Upper lobe of left lung (tissue), 6 donors: ENCODE measurements around the gene ZNF778. TPM values are rescaled to one million over a fixed set of nuclear protein-coding genes. Genes with fewer than 3 reads are reported as not detected.

Source experiments
- ATAC-seq, 2 donors: fragments of 200-7000 bp; cut with Tn5 transposase; one replicate each; pipeline ENCODE4 v1.9.1; 2022; ENCODE audit warnings: mild to moderate bottlenecking in 2 of 2, moderate library complexity in 2 of 2; ENCODE audit not compliant: low FRiP score in 2 of 2
- DNase-seq, 2 donors: peaks; one replicate each; pipeline ENCODE4 v3.0.0-alpha.2; 2019 to 2020
- H3K27ac ChIP-seq, 4 donors: fragments of 200-600 bp; sonication (generic); one replicate each; pipeline ENCODE4 v1.5.1; 2016 to 2019
- H3K27me3 ChIP-seq, 4 donors: fragments of 200-600 bp; sonication (generic); one replicate each; pipeline ENCODE4 v1.5.1; 2017 to 2019
- H3K36me3 ChIP-seq, 4 donors: fragments of 200-600 bp; sonication (generic); one replicate each; pipeline ENCODE4 v1.5.1; 2016 to 2019
- H3K4me1 ChIP-seq, 4 donors: fragments of 200-600 bp; sonication (generic); one replicate each; pipeline ENCODE4 v1.5.1; 2018 to 2019
- H3K4me3 ChIP-seq, 4 donors: fragments of 200-600 bp; sonication (generic); one replicate each; pipeline ENCODE4 v1.5.1; 2017 to 2019; ENCODE audit warnings: mild to moderate bottlenecking in 2 of 4, moderate library complexity in 1 of 4
- H3K9me3 ChIP-seq, 4 donors: fragments of 200-600 bp; sonication (generic); one replicate each; pipeline ENCODE4 v1.5.1; 2018 to 2019
- CTCF ChIP-seq, 6 experiments: fragments of 450-650 bp in 4 of 6; fragments of 200-600 bp in 2 of 6; sonication (generic) in 2 of 6; IDR thresholded peaks; one replicate each; pipeline ENCODE4 v1.5.1; 2016 to 2019; ENCODE audit warnings: antibody characterized with exemption in 6 of 6
- EP300 ChIP-seq, 4 donors: sonication (generic); formaldehyde crosslinking; IDR thresholded peaks; one replicate each; pipeline ENCODE4 v1.5.1; 2017; ENCODE audit warnings: antibody characterized with exemption in 4 of 4, control low read depth in 2 of 4
- POLR2A ChIP-seq, 4 donors: fragments of 450-650 bp; IDR thresholded peaks; one replicate each; pipeline ENCODE4 v1.5.1; 2016 to 2017; ENCODE audit warnings: antibody characterized with exemption in 4 of 4, mild to moderate bottlenecking in 2 of 4
- POLR2AphosphoS5 ChIP-seq, 2 donors: sonication (generic); formaldehyde crosslinking; IDR thresholded peaks; one replicate each; pipeline ENCODE4 v1.5.1; 2017; ENCODE audit warnings: antibody characterized with exemption in 2 of 2
- WGBS, 2 donors: methylation state at CpG; one replicate each; pipeline ENCODE4 v1.1.5; 2017 to 2018; 5-methylcytosine and 5-hydroxymethylcytosine counted together
- total RNA-seq, 6 donors: library from RNA; depleted of rRNA in 4 of 6; stranded (reverse); fragments of >200 nt in 4 of 6; gene quantifications; one replicate each; pipeline versions ENCODE4 v1.1.0 to v1.2.1, GENCODE V29; 2016 to 2021
- donor health status: DM: no; HTN: no; CAD: no; lungs with moderate emphysema.
- donor health status: DM: no; HTN: yes; CAD: no; lungs with severe emphysema.

Gene ZNF778
- total RNA-seq, 6 donors from 2014 or later = 12.3 to 50.1 (median 17.7) TPM

- H3K9me3 ChIP-seq = no peaks in the 10 kb centered on the region
- no peak overlapping the region for H3K4me3 ChIP-seq
- peaks cover 18 to 44% (median 33%) of the 10 kb centered on the region in 4 donors for H3K4me1 ChIP-seq
- no peak overlapping the region for H3K27ac ChIP-seq
- DNase-seq = peak in 1 of 2 donors; percentile 48
- peaks cover 0 to 31% (median 11%) of the 10 kb centered on the region in 4 donors for H3K27me3 ChIP-seq
- H3K36me3 ChIP-seq = no peaks in the 10 kb centered on the region
- 76 to 89% methylated on average over 11 to 13 of the region's 13 CpGs for WGBS, 2 donors
- TF ChIP-seq CTCF (IDR thresholded peaks at IDR 0.05) (no peak), POLR2AphosphoS5 (IDR thresholded peaks at IDR 0.05) (no peak), EP300 (IDR thresholded peaks at IDR 0.05) (no peak), POLR2A (IDR thresholded peaks at IDR 0.05) (no peak)
- no peak for ATAC-seq
These were observed 20.4 kb upstream of the ZNF778 start for GRCh38 chr16:89197033-89197632.

GRCh38 chr16:89197633-89198416 lies 19.7 kb upstream of the ZNF778 start:
- WGBS, 2 donors = 87 to 93% methylated on average over 7 to 26 of the region's 26 CpGs
- Histone ChIP-seq H3K4me1 (peaks cover 18 to 46% (median 31%) of the 10 kb centered on the region in 4 donors), H3K27me3 (peaks cover 0 to 31% (median 11%) of the 10 kb centered on the region in 4 donors), H3K9me3 (no peaks in the 10 kb centered on the region), H3K36me3 (no peaks in the 10 kb centered on the region), H3K27ac (no peak overlapping the region), H3K4me3 (no peak overlapping the region)
- ATAC-seq = no peak
- peak in 1 of 2 donors; percentile 78 for DNase-seq
- TF ChIP-seq EP300 (IDR thresholded peaks at IDR 0.05) (no peak), POLR2A (IDR thresholded peaks at IDR 0.05) (no peak), CTCF (IDR thresholded peaks at IDR 0.05) (no peak), POLR2AphosphoS5 (IDR thresholded peaks at IDR 0.05) (no peak)

DNA sequence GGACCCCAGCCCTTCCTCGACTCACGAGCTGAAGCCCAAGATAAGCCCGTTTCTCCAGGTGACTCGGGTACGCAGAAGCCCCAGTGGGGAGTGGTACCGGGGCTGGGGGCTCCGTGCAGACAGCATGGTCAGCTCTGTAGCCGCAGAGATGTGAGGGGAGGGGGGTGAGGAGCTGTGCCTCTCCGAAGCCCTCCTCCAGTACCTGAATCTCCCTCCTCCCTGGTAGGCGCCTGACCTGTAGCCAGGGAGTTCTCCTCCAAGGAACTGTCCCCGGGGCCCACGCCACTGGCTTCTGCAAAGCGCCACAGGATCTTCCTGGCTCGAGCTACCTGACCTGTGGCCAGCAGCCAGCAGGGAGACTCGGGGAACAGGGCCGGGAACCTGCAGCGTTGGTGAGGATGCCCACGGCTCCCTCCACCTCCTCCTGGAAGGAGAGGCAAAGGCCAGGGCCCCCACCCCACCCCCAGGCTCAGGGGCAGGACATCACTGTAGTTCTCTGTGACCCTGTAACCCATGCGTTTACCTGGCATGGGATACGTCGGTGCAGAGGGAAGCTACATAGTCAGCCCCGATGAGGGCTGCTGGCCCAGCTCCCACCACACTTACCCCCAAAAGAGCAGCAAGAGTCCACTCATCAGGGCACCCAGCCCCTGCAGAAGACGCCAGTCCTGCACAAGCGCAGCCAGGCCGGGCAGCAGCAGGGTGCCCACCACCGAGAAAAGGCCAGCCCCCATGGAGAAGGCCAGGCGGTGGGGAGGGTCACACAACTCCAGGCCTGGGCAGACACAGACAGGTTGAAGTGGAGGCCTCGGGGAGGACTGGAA lies 18.9 kb upstream of the ZNF778 start:
- H3K27ac ChIP-seq = peak overlapping the region in 2 of 4 donors; percentile 69 to 77
- no peak for TF ChIP-seq EP300 (IDR thresholded peaks at IDR 0.05)
- TF ChIP-seq POLR2AphosphoS5 (IDR thresholded peaks at IDR 0.05) = no peak
- TF ChIP-seq CTCF (IDR thresholded peaks at IDR 0.05) = no peak
- TF ChIP-seq POLR2A (IDR thresholded peaks at IDR 0.05) = no peak
- ATAC-seq (no peak), DNase-seq (peak in 1 of 2 donors; percentile 73)
- H3K4me1 ChIP-seq = peaks cover 18 to 38% (median 26%) of the 10 kb centered on the region in 4 donors
- no peaks in the 10 kb centered on the region for H3K9me3 ChIP-seq
- H3K4me3 ChIP-seq = peak overlapping the region in 1 of 4 donors; percentile 57
- H3K36me3 ChIP-seq = no peaks in the 10 kb centered on the region
- WGBS, 2 donors = 82% methylated on average over 28 of the region's 28 CpGs; no CpG with 5 or more reads in 1 of the 2 donors
- H3K27me3 ChIP-seq = peaks cover 0 to 31% (median 11%) of the 10 kb centered on the region in 4 donors

DNA sequence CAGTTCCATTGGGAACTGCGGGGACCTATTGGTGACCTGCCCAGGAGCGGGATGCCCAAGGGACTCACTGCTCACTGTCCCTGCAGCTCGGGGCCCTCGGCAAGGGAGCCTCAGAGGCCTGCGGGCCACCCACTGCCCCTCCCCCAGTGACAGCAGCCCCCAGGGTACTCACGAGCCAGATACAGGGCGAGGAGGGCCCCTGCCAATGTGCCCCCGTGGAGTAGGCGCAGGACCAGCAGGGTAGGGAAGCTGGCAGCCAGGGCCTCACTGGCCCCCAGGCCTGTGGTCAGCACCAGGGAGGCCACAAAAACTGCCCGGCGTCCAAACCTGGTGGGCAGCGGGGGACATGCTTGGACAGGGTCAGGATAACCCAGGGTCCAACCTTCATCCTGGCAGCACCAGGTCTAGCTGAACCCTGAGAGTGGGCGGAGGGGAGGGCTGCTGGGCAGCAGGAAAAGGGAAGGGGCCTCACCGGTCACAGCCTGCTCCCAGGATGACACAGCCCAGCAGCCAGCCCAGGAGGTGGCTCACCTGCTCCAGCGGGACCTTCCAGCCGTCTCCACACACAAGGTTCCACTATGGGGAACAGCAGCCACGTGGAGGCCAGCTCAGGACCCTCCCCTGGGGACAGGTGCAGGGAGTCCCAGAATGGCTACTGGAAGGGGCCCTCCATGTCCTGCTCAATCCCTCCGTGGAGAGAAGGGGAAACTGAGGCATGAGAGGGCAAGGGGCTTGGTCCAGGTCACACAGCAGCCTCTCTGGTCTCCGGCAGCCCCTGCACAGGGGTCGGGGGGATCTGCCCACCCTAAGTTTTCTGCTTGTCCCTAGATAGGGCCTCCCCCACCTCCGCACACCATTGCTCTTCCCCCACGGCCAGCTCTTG lies 18.0 kb upstream of the ZNF778 start:
- no peaks in the 10 kb centered on the region for H3K9me3 ChIP-seq
- peak overlapping the region; percentile 35 to 77 (median 73) for H3K27ac ChIP-seq
- TF ChIP-seq POLR2AphosphoS5 (IDR thresholded peaks at IDR 0.05) (no peak), EP300 (IDR thresholded peaks at IDR 0.05) (no peak), POLR2A (IDR thresholded peaks at IDR 0.05) (no peak), CTCF (IDR thresholded peaks at IDR 0.05) (no peak)
- H3K4me3 ChIP-seq = peak overlapping the region in 3 of 4 donors; percentile 57 to 63 (median 61)
- H3K27me3 ChIP-seq = peaks cover 0 to 35% (median 11%) of the 10 kb centered on the region in 4 donors
- H3K4me1 ChIP-seq = peaks cover 18 to 34% (median 25%) of the 10 kb centered on the region in 4 donors
- ATAC-seq = no peak
- 72 to 87% methylated on average over 3 to 21 of the region's 22 CpGs for WGBS, 2 donors
- peak in 1 of 2 donors; percentile 78 for DNase-seq
- H3K36me3 ChIP-seq = no peaks in the 10 kb centered on the region
